AG09309 (cell line): ENCODE data around the gene DEFB114.

ENCODE experiments used
- DNase-seq: peaks from one replicate; pipeline ENCODE4 v3.0.0-alpha.2; 2010; ENCODE audit warnings: low read depth
- H3K4me3 ChIP-seq: 2 replicates; pipeline ENCODE4 v1.5.1; 2011; ENCODE audit warnings: mild to moderate bottlenecking, low read depth, low read length, moderate library complexity; ENCODE audit not compliant: control insufficient read depth
- TF ChIP-seq, protein P1 (sequence below): IDR thresholded peaks from 2 replicates; pipeline ENCODE4 v1.5.1; 2011; ENCODE audit warnings: mild to moderate bottlenecking, low read depth, low read length, inconsistent platforms; ENCODE audit not compliant: insufficient read depth, control insufficient read depth; ENCODE audit errors: missing control alignments

Gene DEFB114

GRCh38 chr6:49939993-49940498, 23.9 kb downstream of the DEFB114 start:
- TF ChIP-seq, protein P1, sequence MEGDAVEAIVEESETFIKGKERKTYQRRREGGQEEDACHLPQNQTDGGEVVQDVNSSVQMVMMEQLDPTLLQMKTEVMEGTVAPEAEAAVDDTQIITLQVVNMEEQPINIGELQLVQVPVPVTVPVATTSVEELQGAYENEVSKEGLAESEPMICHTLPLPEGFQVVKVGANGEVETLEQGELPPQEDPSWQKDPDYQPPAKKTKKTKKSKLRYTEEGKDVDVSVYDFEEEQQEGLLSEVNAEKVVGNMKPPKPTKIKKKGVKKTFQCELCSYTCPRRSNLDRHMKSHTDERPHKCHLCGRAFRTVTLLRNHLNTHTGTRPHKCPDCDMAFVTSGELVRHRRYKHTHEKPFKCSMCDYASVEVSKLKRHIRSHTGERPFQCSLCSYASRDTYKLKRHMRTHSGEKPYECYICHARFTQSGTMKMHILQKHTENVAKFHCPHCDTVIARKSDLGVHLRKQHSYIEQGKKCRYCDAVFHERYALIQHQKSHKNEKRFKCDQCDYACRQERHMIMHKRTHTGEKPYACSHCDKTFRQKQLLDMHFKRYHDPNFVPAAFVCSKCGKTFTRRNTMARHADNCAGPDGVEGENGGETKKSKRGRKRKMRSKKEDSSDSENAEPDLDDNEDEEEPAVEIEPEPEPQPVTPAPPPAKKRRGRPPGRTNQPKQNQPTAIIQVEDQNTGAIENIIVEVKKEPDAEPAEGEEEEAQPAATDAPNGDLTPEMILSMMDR, result no peak
- no peak overlapping the region for H3K4me3 ChIP-seq
- DNase-seq, result no peak

DNA sequence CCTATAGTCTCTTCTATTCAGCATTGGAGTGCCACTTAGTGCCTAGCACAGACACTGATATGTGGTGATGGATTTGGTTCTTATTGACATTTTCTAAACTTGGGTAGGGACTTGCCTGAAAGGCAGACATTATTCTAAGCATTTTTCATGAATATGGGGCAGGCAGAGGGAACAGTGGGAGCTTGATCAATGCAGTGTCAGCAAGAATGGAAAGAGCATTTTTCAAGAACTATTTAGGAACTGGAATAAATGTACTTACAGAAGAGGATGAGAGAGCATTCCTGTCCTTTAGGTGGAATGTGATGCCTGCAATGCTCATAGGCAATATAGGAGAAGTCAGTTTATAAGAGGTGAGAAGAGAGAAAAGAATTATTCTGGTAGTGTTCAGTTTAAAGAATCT, 26.2 kb downstream of the DEFB114 start:
- TF ChIP-seq, protein P1, result no peak
- no peak overlapping the region for H3K4me3 ChIP-seq
- no peak for DNase-seq

DNA sequence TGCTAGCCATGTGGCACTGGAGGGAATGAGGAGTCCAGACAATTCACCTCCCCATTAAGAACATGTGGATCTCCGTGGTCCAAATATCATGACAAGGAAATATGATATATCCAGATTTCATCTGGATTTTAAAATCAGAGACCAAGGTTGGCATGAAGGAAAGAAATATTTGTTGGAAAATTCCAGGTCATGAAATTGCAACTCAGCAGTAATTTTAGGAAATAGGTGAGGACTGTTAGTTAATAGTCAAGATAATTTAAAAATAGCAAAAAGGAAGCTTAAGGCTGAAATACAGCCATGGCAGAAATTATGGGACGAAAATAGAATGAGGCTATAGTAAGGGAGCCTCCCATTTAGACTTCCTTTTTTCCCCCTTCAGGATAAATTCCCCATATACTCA, 26.9 kb downstream of the DEFB114 start:
- DNase-seq, result no peak
- TF ChIP-seq, protein P1, result no peak
- no peak overlapping the region for H3K4me3 ChIP-seq

DNA sequence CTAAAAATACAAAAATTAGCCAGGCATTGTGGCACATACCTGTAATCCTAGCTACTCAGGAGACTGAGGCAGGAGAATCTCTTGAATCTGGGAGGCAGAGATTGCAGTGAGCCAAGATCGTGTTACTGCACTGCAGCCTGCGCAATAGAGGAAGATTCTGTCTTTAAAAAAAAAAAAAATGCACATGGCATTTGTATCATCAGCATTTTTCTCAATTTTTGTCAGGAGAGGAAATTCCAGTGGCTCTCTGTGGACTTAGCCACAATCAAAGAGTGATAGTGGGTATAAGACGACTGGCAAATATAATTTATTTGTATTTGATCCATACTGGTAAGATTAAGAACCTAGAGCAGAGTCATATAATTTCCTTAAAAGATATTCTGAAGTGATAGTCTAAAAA, 28.6 kb downstream of the DEFB114 start:
- no peak for DNase-seq

DNA sequence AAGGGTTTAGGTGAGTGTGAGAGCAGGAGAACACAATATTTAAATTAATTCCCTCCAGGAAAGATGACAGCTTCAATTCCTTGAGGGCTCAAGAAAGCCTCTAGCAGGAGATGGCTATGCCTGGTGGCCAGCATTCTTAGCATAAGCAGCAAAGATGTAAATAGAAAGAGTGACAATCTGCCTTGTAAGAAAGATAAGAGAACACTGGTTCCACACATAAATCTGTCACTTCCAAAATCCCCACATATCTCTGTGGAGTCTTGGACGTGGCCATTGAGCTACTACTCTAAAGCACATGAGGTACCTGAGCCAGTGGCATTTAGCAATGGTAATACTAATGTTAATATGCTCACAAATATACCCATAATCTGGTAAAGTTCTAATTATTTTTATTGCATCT, 29.2 kb downstream of the DEFB114 start:
- TF ChIP-seq, protein P1, result no peak
- no peak overlapping the region for H3K4me3 ChIP-seq
- DNase-seq, result no peak

More for the DNA sequence above, 28.6 kb downstream of the DEFB114 start:
- TF ChIP-seq, protein P1, result no peak
- H3K4me3 ChIP-seq, result no peak overlapping the region

- TF ChIP-seq, protein P1, result no peak
- no peak overlapping the region for H3K4me3 ChIP-seq
- no peak for DNase-seq
Measured at GRCh38 chr6:49933526-49933925, 30.4 kb downstream of the DEFB114 start.

DNA sequence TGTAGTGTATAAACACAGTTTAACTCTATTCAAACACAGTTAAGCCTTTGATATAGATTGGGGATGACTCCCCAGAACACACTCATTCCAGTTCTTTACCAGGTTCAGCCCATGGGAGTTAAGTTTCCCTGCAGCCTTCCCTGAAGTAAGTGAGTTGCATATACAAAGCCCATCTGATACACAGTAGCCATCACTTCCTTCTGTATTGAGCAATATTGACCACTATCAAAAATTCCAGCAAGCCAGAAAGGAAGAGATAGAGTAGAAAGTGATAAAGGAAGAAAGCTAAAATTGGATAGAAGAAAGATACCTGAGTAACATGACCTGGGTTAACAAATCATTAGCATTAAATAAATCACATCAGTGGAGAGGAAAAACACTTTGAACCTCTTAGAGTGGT, 34.6 kb downstream of the DEFB114 start:
- H3K4me3 ChIP-seq, result no peak overlapping the region
- DNase-seq, result no peak
- TF ChIP-seq, protein P1, result no peak
